HepG2 (cell line): ENCODE measurements around the gene SLA2. TPM values are rescaled to one million over a fixed set of nuclear protein-coding genes. Genes with fewer than 3 reads are reported as not detected.

Experiments
- ELK4 ChIP-seq: sonication (generic); formaldehyde crosslinking; IDR thresholded peaks from 2 replicates; pipeline ENCODE4 v1.9.0; 2021; ENCODE audit warnings: missing genetic modification reagents, borderline replicate concordance
- FOXP1 ChIP-seq, 2 experiments: fragments of 450-650 bp in 1 of 2; IDR thresholded peaks; 2 replicates each; pipeline ENCODE4 v1.6.1; 2017 to 2018; ENCODE audit warnings: antibody characterized with exemption in 1 of 2
- HNF4G ChIP-seq, 2 experiments: sonication (generic) in 1 of 2; formaldehyde crosslinking in 1 of 2; IDR thresholded peaks; 2 replicates each; pipeline versions ENCODE4 v1.4.0 to v1.6.1; 2011 to 2020; ENCODE audit warnings: borderline replicate concordance in 2 of 2, low read depth in 2 of 2, mild to moderate bottlenecking in 2 of 2, low read length in 1 of 2, missing genetic modification reagents in 1 of 2, moderate library complexity in 1 of 2
- HNRNPH1 ChIP-seq: fragments of 200-400 bp; formaldehyde crosslinking; optimal IDR thresholded peaks from 2 replicates; pipeline ENCODE3; 2017; ENCODE audit warnings: mild to moderate bottlenecking, low read depth, low read length
- HOXA5 ChIP-seq: sonication (generic); formaldehyde crosslinking; IDR thresholded peaks from 2 replicates; pipeline ENCODE4 v1.4.0; 2020; ENCODE audit warnings: missing genetic modification reagents
- KDM6A ChIP-seq: IDR thresholded peaks from 2 replicates; pipeline ENCODE4 v1.6.1; 2016; ENCODE audit warnings: low read depth
- KLF6 ChIP-seq: IDR thresholded peaks from 2 replicates; pipeline ENCODE4 v1.8.0; 2016; ENCODE audit warnings: missing biosample characterization, missing genetic modification reagents
- MAZ ChIP-seq, 2 experiments: sonication (generic) in 1 of 2; formaldehyde crosslinking in 1 of 2; IDR thresholded peaks; 2 replicates each; pipeline versions ENCODE4 v1.5.0 to v1.6.1; 2012 to 2020; ENCODE audit warnings: low read depth in 2 of 2, mild to moderate bottlenecking in 2 of 2, borderline replicate concordance in 1 of 2, improper control_type of control experiment in 1 of 2, low read length in 1 of 2, missing genetic modification reagents in 1 of 2, moderate library complexity in 1 of 2
- MZF1 ChIP-seq: sonication (generic); formaldehyde crosslinking; IDR thresholded peaks from 2 replicates; pipeline ENCODE4 v1.8.1; 2023; ENCODE audit warnings: mild to moderate bottlenecking, missing genetic modification reagents, borderline replicate concordance
- PRDM15 ChIP-seq: sonication (generic); formaldehyde crosslinking; IDR thresholded peaks from 2 replicates; pipeline ENCODE4 v1.4.0; 2020; ENCODE audit warnings: missing genetic modification reagents
- SIN3A ChIP-seq: IDR thresholded peaks from 2 replicates; pipeline ENCODE4 v1.6.1; 2011; ENCODE audit warnings: low read depth, mild to moderate bottlenecking, control low read depth, low read length, borderline replicate concordance
- SIN3B ChIP-seq: fragments of 150-350 bp; IDR thresholded peaks from 2 replicates; pipeline ENCODE4 v1.6.1; 2014; ENCODE audit warnings: low read length
- SMAD9 ChIP-seq: sonication (generic); formaldehyde crosslinking; IDR thresholded peaks from 2 replicates; pipeline ENCODE4 v1.5.1; 2020; ENCODE audit warnings: mild to moderate bottlenecking, missing genetic modification reagents
- TARDBP ChIP-seq: sonication (generic); formaldehyde crosslinking; IDR thresholded peaks from 2 replicates; pipeline ENCODE4 v1.8.0; 2022; ENCODE audit warnings: mild to moderate bottlenecking, missing genetic modification reagents
- TFE3 ChIP-seq: IDR thresholded peaks from 2 replicates; pipeline ENCODE4 v1.6.1; 2016
- YEATS2 ChIP-seq: sonication (generic); formaldehyde crosslinking; IDR thresholded peaks from 2 replicates; pipeline ENCODE4 v1.4.0; 2020; ENCODE audit warnings: missing genetic modification reagents, borderline replicate concordance
- ZNF275 ChIP-seq: sonication (generic); formaldehyde crosslinking; IDR thresholded peaks from 2 replicates; pipeline ENCODE4 v1.8.0; 2022; ENCODE audit warnings: missing genetic modification reagents, mild to moderate bottlenecking, inconsistent platforms, borderline replicate concordance
- ZNF446 ChIP-seq: sonication (generic); formaldehyde crosslinking; IDR thresholded peaks from 2 replicates; pipeline ENCODE4 v1.5.0; 2020; ENCODE audit warnings: mild to moderate bottlenecking, missing genetic modification reagents
- ZNF567 ChIP-seq: sonication (generic); formaldehyde crosslinking; IDR thresholded peaks from 2 replicates; pipeline ENCODE4 v1.8.1; 2023; ENCODE audit warnings: mild to moderate bottlenecking, missing genetic modification reagents, borderline replicate concordance
- ZSCAN12 ChIP-seq: sonication (generic); formaldehyde crosslinking; IDR thresholded peaks from 2 replicates; pipeline ENCODE4 v1.9.0; 2021; ENCODE audit warnings: mild to moderate bottlenecking, missing genetic modification reagents
- polyA plus RNA-seq, 8 experiments: library from polyadenylated mRNA; depleted of rRNA in 3 of 8; stranded (reverse) in 7 of 8; unstranded in 1 of 8; fragments of >200 nt; fragmentation: Illumina TruSeq in 4 of 8; extraction: Trizol in 4 of 8; gene quantifications; 2 replicates each; pipeline versions ENCODE4 v1.2.1 to v1.2.3, GENCODE V29; 2011 to 2016; ENCODE audit warnings: low read depth in 4 of 8, missing spikeins in 1 of 8, mixed read lengths in 1 of 8; ENCODE audit not compliant: insufficient read depth in 1 of 8
- total RNA-seq, 5 experiments: library from RNA; depleted of rRNA; stranded (reverse); fragments of >200 nt; fragmentation: Illumina TruSeq; extraction: Trizol; gene quantifications; 2 replicates each; pipeline ENCODE4 v1.2.3, GENCODE V29; 2016; ENCODE audit warnings: low read depth in 1 of 5

The SLA2 gene
- total and polyA plus RNA-seq, 2 of the 13 experiments (the other 11 are each of a cell fraction or from before 2014, with no cell fraction given) = 1.6 to 3.6 TPM

GRCh38 chr20:36573103-36573797 lies 72.7 kb downstream of the SLA2 start, which contains the start of gene TGIF2 (continued):
- TF ChIP-seq TARDBP (CRISPR knock-in tag) = peak; percentile 82
- TF ChIP-seq HNRNPH1 = no peak
- TF ChIP-seq YEATS2 = peak; percentile 79; the same call in 1 of the 2 replicates
- TF ChIP-seq KDM6A (CRISPR knock-in tag) = no peak
- no peak for TF ChIP-seq SIN3B
- TF ChIP-seq ZNF567 (CRISPR knock-in tag) = no peak; the same call in 1 of the 2 replicates
- no peak; the same call in 1 of the 2 replicates for TF ChIP-seq TFE3 (CRISPR knock-in tag)
- peak; percentile 93; the same call in 1 of the 2 replicates for TF ChIP-seq ELK4 (CRISPR knock-in tag)
- TF ChIP-seq SIN3A = peak; percentile 88
- TF ChIP-seq MZF1 (CRISPR knock-in tag) = no peak; the same call in 1 of the 2 replicates
- peak; percentile 72 for TF ChIP-seq ZNF446 (CRISPR knock-in tag)
- TF ChIP-seq MAZ (IDR thresholded peaks at IDR 0.05; ENCODE audit: borderline replicate concordance, low read depth, low read length) = peak; percentile 100
- TF ChIP-seq MAZ (CRISPR knock-in tag; IDR thresholded peaks at IDR 0.05; ENCODE audit: low read depth) = peak; percentile 100
- TF ChIP-seq ZNF275 (CRISPR knock-in tag) = peak; percentile 68; the same call in 1 of the 2 replicates
- TF ChIP-seq SMAD9 = peak; percentile 94; the same call in 1 of the 2 replicates
- 0 out of 2 replicates have a peak, but pooled peaks have one; percentile 59 for TF ChIP-seq KLF6 (CRISPR knock-in tag)
- no peak for TF ChIP-seq FOXP1 (IDR thresholded peaks at IDR 0.05)
- no peak for TF ChIP-seq FOXP1 (CRISPR knock-in tag; IDR thresholded peaks at IDR 0.05)
- peak; percentile 88; the same call in 1 of the 2 replicates for TF ChIP-seq HOXA5
- no peak for TF ChIP-seq PRDM15 (CRISPR knock-in tag)
- peak; percentile 5; the same call in 1 of the 2 replicates for TF ChIP-seq HNF4G (IDR thresholded peaks at IDR 0.05; ENCODE audit: borderline replicate concordance, low read depth, low read length)
- TF ChIP-seq HNF4G (CRISPR knock-in tag; IDR thresholded peaks at IDR 0.05; ENCODE audit: borderline replicate concordance, low read depth) = 0 out of 2 replicates have a peak, but pooled peaks have one; percentile 64
- peak; percentile 90; the same call in 1 of the 2 replicates for TF ChIP-seq ZSCAN12 (CRISPR knock-in tag)
